A673 (cell line): ENCODE data around the gene NHS.

ENCODE experiments used
- EZH2 ChIP-seq: fragments of 200-600 bp; sonication (generic); IDR thresholded peaks from 2 replicates; pipeline ENCODE4 v1.6.1; 2017; ENCODE audit warnings: borderline replicate concordance, low read depth, mild to moderate bottlenecking, mixed read lengths, antibody characterized with exemption, low read length; ENCODE audit not compliant: poor library complexity, severe bottlenecking
- TF ChIP-seq, protein P1 (sequence below): fragments of 300-800, 200-600 bp; sonication (generic); conservative IDR thresholded peaks from 2 replicates; pipeline ENCODE4 v1.5.1; 2017; ENCODE audit warnings: low read depth, mild to moderate bottlenecking, antibody characterized with exemption, low read length, moderate library complexity, mixed read lengths

DNA sequence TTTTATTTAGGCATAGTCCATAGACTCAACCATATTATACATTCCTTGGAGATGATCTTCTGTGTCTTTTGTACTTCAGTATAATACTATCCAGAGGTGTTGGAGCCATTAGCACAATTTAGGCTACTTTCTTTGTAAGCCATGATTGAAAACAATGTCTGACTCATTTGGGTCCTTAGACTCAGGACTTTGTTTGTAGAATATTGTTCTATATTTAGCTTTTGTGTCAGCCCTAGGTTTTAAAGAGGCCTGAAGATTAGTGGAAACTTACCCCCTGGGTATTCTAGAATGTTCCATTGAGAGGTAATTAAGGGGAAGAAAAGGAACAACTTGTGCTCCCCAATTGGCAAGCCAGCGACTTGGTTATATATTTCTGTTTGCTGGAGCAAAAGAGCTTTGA, 217.1 kb downstream of the NHS start:
- TF ChIP-seq, protein P1, sequence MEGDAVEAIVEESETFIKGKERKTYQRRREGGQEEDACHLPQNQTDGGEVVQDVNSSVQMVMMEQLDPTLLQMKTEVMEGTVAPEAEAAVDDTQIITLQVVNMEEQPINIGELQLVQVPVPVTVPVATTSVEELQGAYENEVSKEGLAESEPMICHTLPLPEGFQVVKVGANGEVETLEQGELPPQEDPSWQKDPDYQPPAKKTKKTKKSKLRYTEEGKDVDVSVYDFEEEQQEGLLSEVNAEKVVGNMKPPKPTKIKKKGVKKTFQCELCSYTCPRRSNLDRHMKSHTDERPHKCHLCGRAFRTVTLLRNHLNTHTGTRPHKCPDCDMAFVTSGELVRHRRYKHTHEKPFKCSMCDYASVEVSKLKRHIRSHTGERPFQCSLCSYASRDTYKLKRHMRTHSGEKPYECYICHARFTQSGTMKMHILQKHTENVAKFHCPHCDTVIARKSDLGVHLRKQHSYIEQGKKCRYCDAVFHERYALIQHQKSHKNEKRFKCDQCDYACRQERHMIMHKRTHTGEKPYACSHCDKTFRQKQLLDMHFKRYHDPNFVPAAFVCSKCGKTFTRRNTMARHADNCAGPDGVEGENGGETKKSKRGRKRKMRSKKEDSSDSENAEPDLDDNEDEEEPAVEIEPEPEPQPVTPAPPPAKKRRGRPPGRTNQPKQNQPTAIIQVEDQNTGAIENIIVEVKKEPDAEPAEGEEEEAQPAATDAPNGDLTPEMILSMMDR, result no peak
- TF ChIP-seq EZH2, result no peak
